Measurements from ENCODE around the gene GZF1.

GZF1 gene

GRCh38 chr20:23350196-23350903, 11.6 kb upstream of the GZF1 start, which contains the start of gene NXT1:
Gene NXT1 (plus strand): TSS chr20:23350791. CDS start chr20:23354042, 3,251 bp downstream.
- in situ Hi-C loops (cut with HindIII; ENCODE audit: low pct_unique_long_range_greater_than_20kb, low sequenced_read_pairs): no loop called here

DNA sequence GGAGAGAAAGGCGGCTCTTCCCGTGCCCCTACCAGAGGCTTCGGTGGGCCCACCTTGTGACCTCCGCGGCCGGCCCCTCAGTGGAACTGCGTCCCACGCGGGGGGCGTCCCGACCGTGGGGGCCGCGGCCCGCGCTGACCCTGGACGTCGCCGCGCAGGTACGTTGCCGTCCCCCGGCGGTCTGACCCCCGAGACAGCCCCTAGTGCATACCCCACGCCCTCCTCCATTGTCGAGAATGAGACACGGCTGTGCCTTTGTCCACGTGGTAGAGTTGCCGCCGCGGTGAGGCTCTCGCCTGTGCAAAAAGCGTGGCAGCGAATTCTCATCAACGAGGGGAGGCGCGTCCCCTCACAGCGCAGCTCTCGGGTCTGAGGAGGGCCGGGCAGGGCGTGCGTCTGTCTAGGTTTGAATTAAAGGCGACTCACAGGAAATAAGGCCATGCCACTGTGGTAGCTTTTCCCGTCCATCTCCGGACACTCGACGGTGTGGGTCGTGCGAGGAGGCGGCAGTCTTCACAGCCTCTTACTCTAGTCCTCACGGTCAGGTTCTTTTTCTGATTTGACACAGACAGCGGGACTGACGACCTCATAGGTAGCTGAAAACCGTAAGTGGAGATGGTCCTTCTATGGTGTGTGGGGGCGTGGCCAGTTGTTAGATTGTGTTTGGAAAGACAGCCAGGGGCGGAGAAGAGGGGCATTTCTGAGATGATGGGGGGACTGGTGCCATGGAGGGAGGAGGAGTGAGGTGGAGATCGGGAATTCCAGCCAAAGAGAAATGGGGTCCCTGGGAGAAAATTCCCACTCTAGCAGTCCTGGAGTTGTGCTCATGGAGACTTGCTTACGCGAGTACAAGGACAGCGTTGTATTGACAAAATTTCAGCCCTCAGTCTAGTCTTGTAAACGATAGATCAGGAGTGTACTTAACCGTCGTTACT, 10.8 kb upstream of the GZF1 start:
- DNase-seq (ENCODE audit: low read depth in 1 of 2, low spot score in 1 of 2): peak in 1 of 2 experiments; percentile 56
- no peak for TF ChIP-seq JUND (IDR thresholded peaks at IDR 0.05; ENCODE audit: low read depth)
- in situ Hi-C loops (cut with HindIII; ENCODE audit: low pct_unique_long_range_greater_than_20kb, low sequenced_read_pairs): no loop called here

More at GRCh38 chr20:23350196-23350903, 11.6 kb upstream of the GZF1 start, which contains the start of gene NXT1:
- peak; percentile 82 to 99 for DNase-seq (ENCODE audit: low read depth in 1 of 2, low spot score in 1 of 2)
- TF ChIP-seq JUND (IDR thresholded peaks at IDR 0.05; ENCODE audit: low read depth): no peak

DNA sequence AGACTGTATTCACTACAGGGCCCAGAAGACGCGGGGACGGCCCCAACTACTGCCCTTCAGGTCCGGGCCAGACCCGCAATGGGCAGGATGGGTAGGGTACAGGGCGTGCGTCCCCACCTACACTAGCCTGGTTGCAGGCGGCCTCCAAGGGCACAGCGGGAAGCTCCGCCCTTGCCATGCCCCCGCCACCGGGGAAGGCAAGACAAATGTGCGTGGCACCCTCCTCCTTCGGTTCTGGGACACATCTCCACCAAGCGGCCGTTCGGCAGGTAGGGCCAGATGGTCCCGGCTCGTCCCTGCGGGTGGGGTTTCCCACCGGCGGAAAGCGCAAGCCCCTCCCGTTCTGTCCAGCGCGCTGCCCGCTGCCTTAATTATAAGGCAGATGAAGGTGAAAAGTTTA, 5.8 kb upstream of the GZF1 start:
- DNase-seq (ENCODE audit: low read depth in 1 of 2, low spot score in 1 of 2): no peak
- in situ Hi-C loops (cut with HindIII; ENCODE audit: low pct_unique_long_range_greater_than_20kb, low sequenced_read_pairs): no loop called here
- TF ChIP-seq JUND (IDR thresholded peaks at IDR 0.05; ENCODE audit: low read depth): no peak

DNA sequence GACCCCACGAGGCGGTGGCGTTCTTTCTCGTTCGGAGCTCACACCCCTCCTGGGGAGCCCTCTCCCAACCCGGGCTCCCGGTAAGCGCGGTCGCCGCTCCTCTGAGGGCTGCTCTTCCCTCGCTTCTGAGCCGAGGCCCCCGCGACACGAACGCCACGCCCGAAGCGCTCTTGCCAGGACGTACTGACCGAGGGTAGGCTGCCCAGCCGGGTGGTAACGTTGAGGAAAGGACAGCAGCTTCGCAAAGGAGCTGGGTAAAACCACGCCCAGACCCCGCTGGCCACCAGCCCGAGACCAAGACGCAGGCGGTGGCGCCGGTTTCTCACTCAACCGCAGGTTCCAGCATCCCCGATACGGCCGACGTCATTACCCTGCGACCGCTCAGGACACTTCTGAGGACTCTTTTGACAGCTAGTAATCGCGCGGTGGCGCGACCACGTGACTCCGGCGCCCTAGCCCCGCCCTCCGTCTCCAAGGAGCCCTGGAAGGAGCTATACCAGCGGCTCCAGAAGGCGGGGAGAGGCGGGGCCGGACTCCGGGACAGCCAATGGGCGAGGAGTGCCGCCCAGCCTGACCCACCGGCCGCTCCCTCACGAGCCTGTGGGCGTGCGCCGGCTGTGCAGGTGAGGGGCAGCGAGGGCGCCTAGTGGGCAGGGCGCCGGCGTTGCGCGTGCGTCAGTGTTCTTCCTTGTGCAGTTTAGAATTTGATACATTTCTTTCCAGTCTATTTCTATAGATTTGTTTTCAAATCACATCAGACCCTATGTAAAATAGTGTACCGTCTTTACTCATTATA, 4.0 kb upstream of the GZF1 start:
- in situ Hi-C loops (cut with HindIII; ENCODE audit: low pct_unique_long_range_greater_than_20kb, low sequenced_read_pairs): no loop called here
- DNase-seq (ENCODE audit: low read depth in 1 of 2, low spot score in 1 of 2): peak; percentile 80 to 100
- TF ChIP-seq JUND (IDR thresholded peaks at IDR 0.05; ENCODE audit: low read depth): no peak

DNA sequence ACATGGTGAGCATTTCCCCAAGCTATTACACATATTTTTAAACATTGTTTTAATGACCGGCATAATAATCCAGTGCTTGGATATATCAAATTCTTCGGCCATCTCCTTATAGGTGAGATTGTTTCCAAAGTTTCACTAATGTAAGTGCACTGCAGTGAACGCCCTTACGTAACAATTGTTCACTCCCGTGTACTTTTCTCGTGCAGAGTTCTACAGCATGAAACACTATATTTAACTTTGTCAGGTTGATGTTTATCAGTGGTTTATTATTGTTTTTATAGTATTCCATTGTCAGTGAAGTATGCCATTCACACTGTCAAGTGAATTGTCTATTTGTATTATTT, 3.4 kb upstream of the GZF1 start:
- in situ Hi-C loops (cut with HindIII; ENCODE audit: low pct_unique_long_range_greater_than_20kb, low sequenced_read_pairs): no loop called here
- no peak for TF ChIP-seq JUND (IDR thresholded peaks at IDR 0.05; ENCODE audit: low read depth)
- peak in 1 of 2 experiments; percentile 18 for DNase-seq (ENCODE audit: low read depth in 1 of 2, low spot score in 1 of 2)

DNA sequence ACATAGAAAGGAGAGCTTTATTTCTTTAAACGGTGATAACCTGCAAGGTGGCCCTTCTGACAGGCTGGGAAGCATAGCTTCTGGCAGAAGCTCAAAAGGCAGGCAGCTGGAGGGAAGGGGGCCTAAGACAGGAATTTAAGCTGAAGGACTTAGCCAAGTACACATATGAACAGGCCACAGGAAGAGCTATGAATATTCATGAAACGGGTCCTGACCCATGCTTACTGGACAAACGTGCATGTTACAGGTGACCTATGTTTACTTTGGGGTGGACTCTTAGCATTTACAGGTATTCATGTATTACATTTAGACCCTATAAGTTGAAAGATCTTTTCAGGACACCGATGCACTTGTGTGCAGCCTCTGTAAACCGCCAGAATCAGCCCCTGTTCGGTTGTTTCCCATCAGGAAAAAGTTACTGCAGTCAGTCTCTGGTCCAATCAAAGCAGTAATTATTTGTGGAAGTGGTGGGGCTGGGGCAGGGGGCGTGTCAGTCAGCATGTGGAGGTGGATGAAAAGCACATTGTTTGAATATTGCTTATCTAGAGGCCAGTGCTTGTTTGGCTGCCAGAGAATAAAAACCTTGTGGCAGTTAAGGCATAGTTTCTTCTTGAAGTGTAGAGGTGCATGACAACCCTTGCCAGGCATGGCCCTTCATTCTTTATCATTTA, 2.9 kb upstream of the GZF1 start:
- TF ChIP-seq JUND (IDR thresholded peaks at IDR 0.05; ENCODE audit: low read depth): no peak
- in situ Hi-C loops (cut with HindIII; ENCODE audit: low pct_unique_long_range_greater_than_20kb, low sequenced_read_pairs): no loop called here
- DNase-seq (ENCODE audit: low read depth in 1 of 2, low spot score in 1 of 2): no peak

- no peak for TF ChIP-seq JUND (IDR thresholded peaks at IDR 0.05; ENCODE audit: low read depth)
- DNase-seq (ENCODE audit: low read depth in 1 of 2, low spot score in 1 of 2): no peak
- in situ Hi-C loops (cut with HindIII; ENCODE audit: low pct_unique_long_range_greater_than_20kb, low sequenced_read_pairs): no loop called here
Measured at GRCh38 chr20:23360531-23360930, 1.5 kb upstream of the GZF1 start.

DNA sequence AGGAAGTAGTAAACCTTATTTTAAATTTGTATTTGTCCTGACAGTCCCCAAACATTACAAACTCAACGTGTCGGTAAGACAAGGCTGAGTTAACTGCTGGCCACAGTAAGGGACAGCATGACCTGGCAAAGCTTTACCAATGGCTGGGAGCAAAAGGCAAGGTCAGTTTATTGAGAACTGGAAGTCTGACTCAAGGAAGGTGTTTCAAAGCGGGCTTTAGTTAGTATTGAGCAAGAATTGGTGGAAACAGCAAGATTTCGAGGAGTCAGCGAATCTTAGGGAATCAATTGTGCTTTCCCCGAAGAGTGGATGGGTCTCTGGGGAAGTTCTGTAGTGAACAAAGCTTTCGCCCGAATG, 885 bp upstream of the GZF1 start:
- in situ Hi-C loops (cut with HindIII; ENCODE audit: low pct_unique_long_range_greater_than_20kb, low sequenced_read_pairs): no loop called here
- DNase-seq (ENCODE audit: low read depth in 1 of 2, low spot score in 1 of 2): peak in 1 of 2 experiments; percentile 70
- no peak for TF ChIP-seq JUND (IDR thresholded peaks at IDR 0.05; ENCODE audit: low read depth)

- in situ Hi-C loops (cut with HindIII; ENCODE audit: low pct_unique_long_range_greater_than_20kb, low sequenced_read_pairs): no loop called here
- TF ChIP-seq JUND (IDR thresholded peaks at IDR 0.05; ENCODE audit: low read depth): no peak
- peak in 1 of 2 experiments; percentile 23 for DNase-seq (ENCODE audit: low read depth in 1 of 2, low spot score in 1 of 2)
Measured at GRCh38 chr20:23362392-23363256, 642 bp downstream of the GZF1 start.

DNA sequence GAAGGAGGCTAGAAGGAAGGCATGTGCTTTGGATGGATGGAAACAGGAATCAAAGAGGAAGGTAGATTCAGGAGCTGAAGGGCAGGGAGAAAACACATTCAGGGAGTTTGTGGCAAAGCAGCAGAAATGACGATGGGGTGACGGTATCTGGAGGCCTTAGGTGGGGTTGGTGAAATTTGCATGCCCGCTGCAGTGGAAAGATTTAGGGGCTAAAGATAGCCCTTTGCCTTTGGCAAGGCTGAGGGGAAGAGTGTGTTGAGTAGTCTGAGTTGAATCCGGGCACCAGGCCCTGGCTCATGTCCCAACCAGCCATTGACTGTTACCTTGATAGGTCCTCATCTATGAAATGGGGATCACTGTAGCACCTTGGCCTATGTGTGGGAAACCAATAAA, 1.3 kb downstream of the GZF1 start:
- in situ Hi-C loops (cut with HindIII; ENCODE audit: low pct_unique_long_range_greater_than_20kb, low sequenced_read_pairs): no loop called here
- TF ChIP-seq JUND (IDR thresholded peaks at IDR 0.05; ENCODE audit: low read depth): no peak
- DNase-seq (ENCODE audit: low read depth in 1 of 2, low spot score in 1 of 2): no peak
